PC-3 (cell line): ENCODE data around the gene BICRAL. TPM values are rescaled to one million over a fixed set of nuclear protein-coding genes. Genes with fewer than 3 reads are reported as not detected.

Source experiments
- ATAC-seq: fragments of 200-7000 bp; cut with Tn5 transposase; 2 replicates; pipeline ENCODE4 v1.9.1; 2020; ENCODE audit warnings: mild to moderate bottlenecking, moderate library complexity
- BruUV-seq: library from RNA; stranded (reverse); fragments of 400-500 nt; replicated peaks from 2 replicates; lab custom pipeline; 2021; lab: Mats Ljungman, UMichigan
- CTCF ChIA-PET: fragments of 300-600 bp; sonication (Branson Sonifier 250); formaldehyde crosslinking; loops from one replicate; lab custom pipeline; 2022; ENCODE audit warnings: antibody characterized with exemption; lab: Charles Lee
- POLR2A ChIA-PET: fragments of 300-600 bp; sonication (Branson Sonifier 250); formaldehyde crosslinking; loops from one replicate; lab custom pipeline; 2022; ENCODE audit warnings: antibody characterized with exemption; ENCODE audit not compliant: unreplicated experiment; lab: Charles Lee
- DNase-seq: peaks from one replicate; pipeline ENCODE4 v3.0.0-alpha.2; 2015
- H2AFZ ChIP-seq: fragments of 300-600 bp; sonication (generic); 2 replicates; pipeline ENCODE4 v1.6.0; 2016; ENCODE audit warnings: antibody characterized with exemption, low read length
- H3F3A ChIP-seq: fragments of 300-600 bp; sonication (generic); one replicate; pipeline ENCODE4 v1.6.0; 2017; ENCODE audit warnings: antibody characterized with exemption, low read length, control low read depth, mild to moderate bottlenecking; ENCODE audit not compliant: unreplicated experiment
- H3K27ac ChIP-seq: fragments of 300-600 bp; sonication (generic); 2 replicates; pipeline ENCODE4 v1.5.1; 2016; ENCODE audit warnings: mild to moderate bottlenecking, low read length
- H3K27me3 ChIP-seq: fragments of 300-600 bp; sonication (generic); 2 replicates; pipeline ENCODE4 v1.6.1; 2016; ENCODE audit warnings: low read length, mixed read lengths
- H3K36me3 ChIP-seq: fragments of 300-600 bp; sonication (generic); 2 replicates; pipeline ENCODE4 v1.6.1; 2016; ENCODE audit warnings: low read depth, mixed run types, low read length, mixed read lengths
- H3K4me1 ChIP-seq: fragments of 300-600 bp; sonication (generic); 2 replicates; pipeline ENCODE4 v1.5.1; 2016; ENCODE audit warnings: low read length; ENCODE audit not compliant: insufficient read depth
- H3K4me2 ChIP-seq: fragments of 300-600 bp; sonication (generic); 2 replicates; pipeline ENCODE4 v1.6.0; 2016; ENCODE audit warnings: low read length
- H3K4me3 ChIP-seq: fragments of 300-600 bp; sonication (generic); 2 replicates; pipeline ENCODE4 v1.5.1; 2016; ENCODE audit warnings: mild to moderate bottlenecking, low read length, mixed read lengths
- H3K79me2 ChIP-seq: fragments of 300-600 bp; sonication (generic); 2 replicates; pipeline ENCODE4 v1.6.1; 2017; ENCODE audit warnings: low read length, mixed read lengths
- H3K9ac ChIP-seq: fragments of 300-600 bp; sonication (generic); 2 replicates; pipeline ENCODE4 v1.6.0; 2016; ENCODE audit warnings: mild to moderate bottlenecking, low read length
- H3K9me2 ChIP-seq: fragments of 300-600 bp; sonication (generic); replicated peaks from 2 replicates; pipeline ENCODE4 v1.6.1; 2016; ENCODE audit warnings: mixed run types, low read length, mixed read lengths
- H3K9me3 ChIP-seq: fragments of 300-600 bp; sonication (generic); 2 replicates; pipeline ENCODE4 v1.6.1; 2016; ENCODE audit warnings: low read length, mixed read lengths
- H4K20me1 ChIP-seq: fragments of 300-600 bp; sonication (generic); 2 replicates; pipeline ENCODE4 v1.6.1; 2016; ENCODE audit warnings: low read length, mixed read lengths
- CTCF ChIP-seq: fragments of 300-600 bp; sonication (generic); conservative IDR thresholded peaks from 2 replicates; pipeline ENCODE4 v1.5.1; 2017; ENCODE audit warnings: antibody characterized with exemption, low read depth, mild to moderate bottlenecking, low read length
- EZH2 ChIP-seq: fragments of 300-600 bp; sonication (generic); IDR thresholded peaks from one replicate; pipeline ENCODE4 v1.6.1; 2017; ENCODE audit warnings: antibody characterized with exemption, mild to moderate bottlenecking, low read length; ENCODE audit not compliant: unreplicated experiment
- EZH2phosphoT487 ChIP-seq: fragments of 300-600 bp; sonication (generic); IDR thresholded peaks from 2 replicates; pipeline ENCODE4 v1.6.1; 2018; ENCODE audit warnings: mild to moderate bottlenecking, antibody characterized with exemption, low read length, borderline replicate concordance
- intact Hi-C: fragments of 100-400 bp; cut with micrococcal nuclease; formaldehyde crosslinking; loops from 2 replicates; pipeline ENCODE4 v1.9.0; 2023
- total RNA-seq: library from RNA; depleted of rRNA; stranded (reverse); fragments of >200 nt; gene quantifications from 2 replicates; pipeline ENCODE4 v1.2.3, GENCODE V29; 2014

Gene BICRAL
- total RNA-seq, 1 experiment from 2014 or later: 3.3 TPM

- peak overlapping the region; percentile 90 for H2AFZ ChIP-seq
- DNase-seq (peak; percentile 86), ATAC-seq (no peak)
- H3K27ac ChIP-seq: no peak overlapping the region
- CTCF ChIA-PET: interaction anchor here (0.7 kb wide), 1 partner anchor 18 kb away, joined by 3 read pairs; no protein-coding TSS in a partner anchor
- no TSS peak for BruUV-seq
- H4K20me1 ChIP-seq: no peaks in the 10 kb centered on the region
- no peaks in the 10 kb centered on the region for H3F3A ChIP-seq
- no peaks in the 10 kb centered on the region for H3K9me3 ChIP-seq
- TF ChIP-seq EZH2: no peak
- TF ChIP-seq CTCF: peak; percentile 77
- TF ChIP-seq EZH2phosphoT487: no peak
- no peaks in the 10 kb centered on the region for H3K9me2 ChIP-seq
- POLR2A ChIA-PET: no interaction called here
- intact Hi-C loops: loop anchor here (1.0 kb wide), 1 partner anchor 238 kb away; no protein-coding TSS in a partner anchor
- peak overlapping the region; percentile 25; the same call in 1 of the 2 replicates for H3K9ac ChIP-seq
- no peaks in the 10 kb centered on the region for H3K36me3 ChIP-seq
- peaks cover 16% of the 10 kb centered on the region for H3K4me1 ChIP-seq
- H3K79me2 ChIP-seq: no peaks in the 10 kb centered on the region
- H3K4me3 ChIP-seq: peak overlapping the region; percentile 60
- peak overlapping the region; percentile 82 for H3K4me2 ChIP-seq
- no peaks in the 10 kb centered on the region for H3K27me3 ChIP-seq
Observed at GRCh38 chr6:42898891-42899361, 117.1 kb downstream of the BICRAL start.

GRCh38 chr6:42899871-42900270, 118.0 kb downstream of the BICRAL start:
- intact Hi-C loops: loop anchor here (1.0 to 5.0 kb wide), 3 partner anchors 82 to 243 kb away; partner anchors contain the start of gene PPP2R5D
- POLR2A ChIA-PET: no interaction called here

More at GRCh38 chr6:42899871-42900270, 118.0 kb downstream of the BICRAL start:
- no peak overlapping the region for H3K4me3 ChIP-seq
- no peaks in the 10 kb centered on the region for H3K79me2 ChIP-seq
- ATAC-seq (no peak), DNase-seq (no peak)
- H2AFZ ChIP-seq: peak overlapping the region; percentile 90; the same call in 1 of the 2 replicates
- TF ChIP-seq EZH2phosphoT487 (no peak), CTCF (no peak), EZH2 (no peak)
- no peaks in the 10 kb centered on the region for H3K9me3 ChIP-seq
- H4K20me1 ChIP-seq: no peaks in the 10 kb centered on the region
- no peaks in the 10 kb centered on the region for H3K27me3 ChIP-seq
- H3K9ac ChIP-seq: no peak overlapping the region
- BruUV-seq: no TSS peak
- no peaks in the 10 kb centered on the region for H3F3A ChIP-seq
- peaks cover 16% of the 10 kb centered on the region for H3K4me1 ChIP-seq
- CTCF ChIA-PET: interaction anchor here (0.6 kb wide), 1 partner anchor 728 kb away, joined by 3 read pairs; no protein-coding TSS in a partner anchor
- peak overlapping the region; percentile 82; the same call in 1 of the 2 replicates for H3K4me2 ChIP-seq
- no peaks in the 10 kb centered on the region for H3K36me3 ChIP-seq
- H3K27ac ChIP-seq: no peak overlapping the region
- H3K9me2 ChIP-seq: no peaks in the 10 kb centered on the region
